Measurements from ENCODE around the gene LINC00632. TPM values are rescaled to one million over a fixed set of nuclear protein-coding genes. Genes with fewer than 3 reads are reported as not detected.

The LINC00632 gene
- polyA plus RNA-seq, 1 donor (not counting 4 experiments of a cell fraction or from before 2014, with no cell fraction given), result 2.2 TPM

DNA sequence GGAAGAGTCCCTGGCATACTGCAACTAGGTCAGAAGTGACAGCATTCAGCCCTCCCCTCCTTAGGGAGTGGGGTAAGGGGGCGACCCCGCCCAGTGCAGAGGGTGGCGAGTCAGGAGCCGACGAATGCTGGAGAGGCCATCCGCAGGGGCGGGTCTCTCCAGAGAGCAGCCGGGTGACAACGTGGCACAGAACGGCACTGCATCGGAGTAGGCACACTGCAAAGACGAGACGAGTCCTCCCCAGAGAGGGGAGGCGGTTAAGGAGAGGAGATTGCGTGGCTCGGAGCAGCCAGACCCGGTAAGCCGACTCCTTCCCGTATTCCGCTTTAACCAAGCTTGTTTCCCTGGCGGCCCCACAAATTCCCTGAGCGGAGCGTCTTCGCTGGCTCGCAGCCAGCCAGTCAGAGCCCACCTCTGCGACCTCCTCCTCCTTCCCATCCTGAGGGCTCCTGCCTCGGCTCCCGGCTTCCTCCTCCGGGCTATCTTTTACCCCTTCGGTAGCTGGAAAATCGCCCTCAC is 54.9 kb downstream of the LINC00632 start:
- H3K9me3 ChIP-seq (ENCODE audit: control insufficient read depth, low read depth, low read length), result no peaks in the 10 kb centered on the region
- H3K4me2 ChIP-seq (ENCODE audit: control insufficient read depth, extremely low read depth, insufficient read depth, low read depth, low read length), result peak overlapping the region; percentile 81
- no peaks in the 10 kb centered on the region for H3K4me1 ChIP-seq (ENCODE audit: control insufficient read depth, extremely low read depth, insufficient read depth, low read length)
- peak overlapping the region; percentile 3 for H3K9ac ChIP-seq (ENCODE audit: control insufficient read depth, extremely low read depth, insufficient read depth, low read length)
- peak overlapping the region; percentile 37 to 39 (median 37) for H3K4me3 ChIP-seq (ENCODE audit: control insufficient read depth in 2 of 3, extremely low read depth in 1 of 3, insufficient read depth in 2 of 3, low read depth in 1 of 3, low read length in 3 of 3)
- no peaks in the 10 kb centered on the region for H3K27me3 ChIP-seq (ENCODE audit: control insufficient read depth, extremely low read depth, insufficient read depth, low read length)
- H3K79me2 ChIP-seq (ENCODE audit: control insufficient read depth, insufficient read depth, low read length), result no peaks in the 10 kb centered on the region
- peak overlapping the region; percentile 84 for H2AFZ ChIP-seq (ENCODE audit: control insufficient read depth, low read length)
- no peaks in the 10 kb centered on the region for H4K20me1 ChIP-seq (ENCODE audit: control insufficient read depth, extremely low read depth, insufficient read depth, low read length)
- no peak for DNase-seq (ENCODE audit: low read depth, low spot score)
- H3K27ac ChIP-seq (ENCODE audit: control insufficient read depth, insufficient read depth, low read length), result no peak overlapping the region
- no peaks in the 10 kb centered on the region for H3K9me1 ChIP-seq (ENCODE audit: control insufficient read depth, extremely low read depth, insufficient read depth, low read length)
- no peak for TF ChIP-seq EZH2 (IDR thresholded peaks at IDR 0.05; ENCODE audit: low read length)
- TF ChIP-seq, protein P1, sequence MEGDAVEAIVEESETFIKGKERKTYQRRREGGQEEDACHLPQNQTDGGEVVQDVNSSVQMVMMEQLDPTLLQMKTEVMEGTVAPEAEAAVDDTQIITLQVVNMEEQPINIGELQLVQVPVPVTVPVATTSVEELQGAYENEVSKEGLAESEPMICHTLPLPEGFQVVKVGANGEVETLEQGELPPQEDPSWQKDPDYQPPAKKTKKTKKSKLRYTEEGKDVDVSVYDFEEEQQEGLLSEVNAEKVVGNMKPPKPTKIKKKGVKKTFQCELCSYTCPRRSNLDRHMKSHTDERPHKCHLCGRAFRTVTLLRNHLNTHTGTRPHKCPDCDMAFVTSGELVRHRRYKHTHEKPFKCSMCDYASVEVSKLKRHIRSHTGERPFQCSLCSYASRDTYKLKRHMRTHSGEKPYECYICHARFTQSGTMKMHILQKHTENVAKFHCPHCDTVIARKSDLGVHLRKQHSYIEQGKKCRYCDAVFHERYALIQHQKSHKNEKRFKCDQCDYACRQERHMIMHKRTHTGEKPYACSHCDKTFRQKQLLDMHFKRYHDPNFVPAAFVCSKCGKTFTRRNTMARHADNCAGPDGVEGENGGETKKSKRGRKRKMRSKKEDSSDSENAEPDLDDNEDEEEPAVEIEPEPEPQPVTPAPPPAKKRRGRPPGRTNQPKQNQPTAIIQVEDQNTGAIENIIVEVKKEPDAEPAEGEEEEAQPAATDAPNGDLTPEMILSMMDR (optimal IDR thresholded peaks at IDR 0.05 in 1 of 3, IDR thresholded peaks at IDR 0.05 in 1 of 3, conservative IDR thresholded peaks at IDR 0.05 in 1 of 3; ENCODE audit: extremely low read depth in 1 of 3, insufficient read depth in 2 of 3, low read length in 3 of 3), result no peak
- no peak for FAIRE-seq
- dilution Hi-C loops (cut with MboI; ENCODE audit: extremely low pct_ligation_motif_present, low sequenced_read_pairs), result no loop called here
- H3K36me3 ChIP-seq (ENCODE audit: control insufficient read depth in 2 of 2, extremely low read depth in 1 of 2, insufficient read depth in 2 of 2, low read length in 2 of 2), result no peaks in the 10 kb centered on the region

DNA sequence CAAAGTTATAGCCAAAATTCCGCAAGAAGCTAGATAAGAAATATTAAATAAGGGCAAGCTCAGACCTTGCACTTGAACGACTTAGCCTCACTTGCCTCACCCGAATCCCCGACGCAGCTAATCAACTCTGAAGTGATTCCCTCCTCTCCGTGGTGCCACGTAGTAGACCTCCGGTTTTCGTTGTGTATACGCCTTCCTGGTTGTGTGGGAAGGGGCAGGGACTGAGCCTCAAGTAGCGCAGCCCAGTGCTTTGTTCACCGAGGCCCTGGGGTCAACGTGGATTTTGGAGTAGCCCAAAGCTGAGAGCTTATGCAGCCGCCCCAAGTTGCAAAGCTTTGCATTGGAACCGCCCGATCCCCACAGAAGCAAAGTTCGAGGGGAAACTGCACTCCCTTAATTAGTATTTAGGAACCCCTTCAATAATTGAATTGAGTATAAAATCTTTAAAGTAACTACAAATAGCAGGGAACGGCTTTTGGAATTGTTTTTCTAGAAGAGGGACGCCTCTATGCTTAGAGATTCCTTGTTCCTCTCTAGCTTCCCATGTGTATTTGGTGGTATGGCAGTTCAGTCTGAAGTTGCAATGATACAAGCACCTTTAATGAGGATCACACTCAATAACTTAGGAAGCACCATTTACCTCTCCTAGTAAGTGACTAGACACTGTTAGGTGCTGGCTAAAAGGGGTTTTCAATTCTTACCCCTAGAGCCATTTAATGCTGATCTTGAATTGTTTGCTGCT is 55.7 kb downstream of the LINC00632 start:
- H3K4me2 ChIP-seq (ENCODE audit: control insufficient read depth, extremely low read depth, insufficient read depth, low read depth, low read length), result peak overlapping the region; percentile 81
- no peaks in the 10 kb centered on the region for H3K36me3 ChIP-seq (ENCODE audit: control insufficient read depth in 2 of 2, extremely low read depth in 1 of 2, insufficient read depth in 2 of 2, low read length in 2 of 2)
- no peaks in the 10 kb centered on the region for H3K4me1 ChIP-seq (ENCODE audit: control insufficient read depth, extremely low read depth, insufficient read depth, low read length)
- H3K9me1 ChIP-seq (ENCODE audit: control insufficient read depth, extremely low read depth, insufficient read depth, low read length), result no peaks in the 10 kb centered on the region
- H3K9me3 ChIP-seq (ENCODE audit: control insufficient read depth, low read depth, low read length), result no peaks in the 10 kb centered on the region
- H3K27me3 ChIP-seq (ENCODE audit: control insufficient read depth, extremely low read depth, insufficient read depth, low read length), result no peaks in the 10 kb centered on the region
- H4K20me1 ChIP-seq (ENCODE audit: control insufficient read depth, extremely low read depth, insufficient read depth, low read length), result no peaks in the 10 kb centered on the region
- H3K9ac ChIP-seq (ENCODE audit: control insufficient read depth, extremely low read depth, insufficient read depth, low read length), result no peak overlapping the region
- no peak overlapping the region for H3K27ac ChIP-seq (ENCODE audit: control insufficient read depth, insufficient read depth, low read length)
- no peaks in the 10 kb centered on the region for H3K79me2 ChIP-seq (ENCODE audit: control insufficient read depth, insufficient read depth, low read length)
- FAIRE-seq, result no peak
- dilution Hi-C loops (cut with MboI; ENCODE audit: extremely low pct_ligation_motif_present, low sequenced_read_pairs), result no loop called here
- H2AFZ ChIP-seq (ENCODE audit: control insufficient read depth, low read length), result peak overlapping the region; percentile 53
- DNase-seq (ENCODE audit: low read depth, low spot score), result no peak
- H3K4me3 ChIP-seq (ENCODE audit: control insufficient read depth in 2 of 3, extremely low read depth in 1 of 3, insufficient read depth in 2 of 3, low read depth in 1 of 3, low read length in 3 of 3), result peak overlapping the region; percentile 37 to 39 (median 37)
- TF ChIP-seq EZH2 (IDR thresholded peaks at IDR 0.05; ENCODE audit: low read length), result no peak
- TF ChIP-seq, protein P1 (optimal IDR thresholded peaks at IDR 0.05 in 1 of 3, IDR thresholded peaks at IDR 0.05 in 1 of 3, conservative IDR thresholded peaks at IDR 0.05 in 1 of 3; ENCODE audit: extremely low read depth in 1 of 3, insufficient read depth in 2 of 3, low read length in 3 of 3), result no peak

Data from keratinocyte (primary cell).